Measurements from ENCODE around the gene GABRB3.

GRCh38 chr15:26767169-26767670 is 5.6 kb downstream of the GABRB3 start:
- TF ChIP-seq POLR2AphosphoS5 (IDR thresholded peaks at IDR 0.05; ENCODE audit: low read depth, low read length) (no peak; the same call in 1 of the 2 replicates), TAF1 (IDR thresholded peaks at IDR 0.05; ENCODE audit: low read depth, low read length) (no peak), EZH2 (IDR thresholded peaks at IDR 0.05; ENCODE audit: low read depth, low read length, severe bottlenecking) (no peak), POLR2A (IDR thresholded peaks at IDR 0.05; ENCODE audit: control extremely low read depth in 1 of 2, low read depth in 2 of 2, low read length in 2 of 2) (peak in 1 of 2 experiments; percentile 67; a peak in 1 of 3 replicates), ZNF274 (IDR thresholded peaks at IDR 0.05; ENCODE audit: borderline replicate concordance, extremely low read depth, low read length) (no peak), CTCF (IDR thresholded peaks at IDR 0.05; ENCODE audit: control extremely low read depth in 1 of 3, insufficient read depth in 1 of 3, low read depth in 1 of 3, low read length in 3 of 3) (no peak), SIX5 (IDR thresholded peaks at IDR 0.05; ENCODE audit: low read depth, low read length) (no peak)

Data from H1 (cell line).